GM23338 (cell line): ENCODE measurements around the gene MKRN2. TPM values are rescaled to one million over a fixed set of nuclear protein-coding genes. Genes with fewer than 3 reads are reported as not detected.

Experiments
- ATAC-seq: fragments of 200-7000 bp; cut with Tn5 transposase; 3 replicates; pipeline ENCODE4 v1.9.1; 2020
- DNase-seq: peaks from one replicate; pipeline ENCODE4 v3.0.0-alpha.2; 2015; ENCODE audit warnings: low spot score
- H2AFZ ChIP-seq: fragments of 200-600 bp; sonication (generic); 2 replicates; pipeline ENCODE4 v1.8.0; 2016; ENCODE audit warnings: antibody characterized with exemption, mild to moderate bottlenecking, moderate library complexity
- H3F3A ChIP-seq: fragments of 200-600 bp; sonication (generic); replicated peaks from 2 replicates; pipeline ENCODE4 v1.8.0; 2017; ENCODE audit warnings: antibody characterized with exemption, mixed run types, low read depth
- H3K27ac ChIP-seq: fragments of 200-600 bp; sonication (generic); 2 replicates; pipeline ENCODE4 v1.6.1; 2016; ENCODE audit warnings: low read depth
- H3K27me3 ChIP-seq: fragments of 200-600 bp; sonication (generic); 2 replicates; pipeline ENCODE4 v1.8.0; 2016; ENCODE audit warnings: mild to moderate bottlenecking, mixed run types, moderate library complexity; ENCODE audit not compliant: insufficient read depth
- H3K36me3 ChIP-seq: fragments of 200-600 bp; sonication (generic); 2 replicates; pipeline ENCODE4 v1.8.0; 2016; ENCODE audit warnings: mild to moderate bottlenecking; ENCODE audit not compliant: insufficient read depth
- H3K4me1 ChIP-seq: fragments of 200-600 bp; sonication (generic); 2 replicates; pipeline ENCODE4 v1.8.0; 2016; ENCODE audit warnings: mild to moderate bottlenecking, moderate library complexity; ENCODE audit not compliant: insufficient read depth
- H3K4me2 ChIP-seq: fragments of 200-600 bp; sonication (generic); 2 replicates; pipeline ENCODE4 v1.7.1; 2017; ENCODE audit warnings: mixed run types
- H3K4me3 ChIP-seq: fragments of 200-600 bp; sonication (generic); 2 replicates; pipeline ENCODE4 v1.6.1; 2016; ENCODE audit warnings: mixed run types
- H3K79me2 ChIP-seq: fragments of 200-600 bp; sonication (generic); replicated peaks from 2 replicates; pipeline ENCODE4 v1.8.0; 2017; ENCODE audit warnings: mild to moderate bottlenecking; ENCODE audit not compliant: insufficient read depth
- H3K9me2 ChIP-seq: fragments of 200-600 bp; sonication (generic); 2 replicates; pipeline ENCODE4 v1.8.0; 2017; ENCODE audit not compliant: insufficient read depth
- H4K20me1 ChIP-seq: fragments of 200-600 bp; sonication (generic); replicated peaks from 2 replicates; pipeline ENCODE4 v1.8.0; 2017; ENCODE audit warnings: mild to moderate bottlenecking; ENCODE audit not compliant: insufficient read depth
- H3K27ac Mint-ChIP-seq: 2 replicates; pipeline ENCODE4 v1.8.0; 2020; ENCODE audit warnings: inconsistent platforms, mild to moderate bottlenecking, moderate library complexity, mixed read lengths
- H3K27me3 Mint-ChIP-seq: 3 replicates; pipeline ENCODE4 v1.8.0; 2022; ENCODE audit warnings: low read depth, mild to moderate bottlenecking, moderate library complexity, mixed read lengths, inconsistent platforms; ENCODE audit not compliant: insufficient read depth, poor library complexity
- H3K36me3 Mint-ChIP-seq: 3 replicates; pipeline ENCODE4 v1.8.0; 2021; ENCODE audit warnings: low read depth, mild to moderate bottlenecking, inconsistent platforms, moderate library complexity, mixed read lengths
- H3K4me1 Mint-ChIP-seq: 3 replicates; pipeline ENCODE4 v1.8.0; 2020; ENCODE audit warnings: mild to moderate bottlenecking, inconsistent platforms, mixed read lengths
- H3K4me3 Mint-ChIP-seq: 3 replicates; pipeline ENCODE4 v1.8.0; 2021; ENCODE audit warnings: moderate library complexity, mild to moderate bottlenecking, inconsistent platforms, mixed read lengths
- H3K9me3 Mint-ChIP-seq: 3 replicates; pipeline ENCODE4 v1.8.0; 2020; ENCODE audit warnings: moderate library complexity, mild to moderate bottlenecking, inconsistent platforms, mixed read lengths
- ETS1 ChIP-seq: IDR thresholded peaks from 2 replicates; pipeline ENCODE4 v1.6.1; 2016; ENCODE audit warnings: antibody characterized with exemption
- NANOG ChIP-seq: IDR thresholded peaks from 2 replicates; pipeline ENCODE4 v1.6.1; 2016; ENCODE audit warnings: antibody characterized with exemption, borderline replicate concordance
- STAT1 ChIP-seq: IDR thresholded peaks from one replicate; pipeline ENCODE4 v1.6.1; 2016; ENCODE audit warnings: antibody characterized with exemption; ENCODE audit not compliant: unreplicated experiment
- ZNF114 ChIP-seq: fragments of 250-450 bp; sonication (Bioruptor Pico); IDR thresholded peaks from 2 replicates; pipeline ENCODE4 v1.5.0; 2020; ENCODE audit warnings: mild to moderate bottlenecking, moderate library complexity
- polyA plus RNA-seq: library from polyadenylated mRNA; unstranded; fragments of >200 nt; fragmentation: Nextera tagmentation; extraction: Ambion mirVana; gene quantifications from 2 replicates; pipeline ENCODE4 v1.2.1, GENCODE V29; 2016
- total RNA-seq: library from RNA; depleted of rRNA; stranded (reverse); fragments of >200 nt; shearing (Covaris generic); gene quantifications from 2 replicates; pipeline ENCODE4 v1.2.3, GENCODE V29; 2014
- TF ChIP-seq, protein P1 (sequence below): fragments of 250-450 bp; sonication (Bioruptor Pico); IDR thresholded peaks from 2 replicates; pipeline ENCODE4 v1.5.0; 2020; ENCODE audit warnings: mild to moderate bottlenecking, moderate library complexity

The MKRN2 gene
- total and polyA plus RNA-seq, 2 experiments from 2014 or later, result 11.4 to 24.6 TPM

DNA sequence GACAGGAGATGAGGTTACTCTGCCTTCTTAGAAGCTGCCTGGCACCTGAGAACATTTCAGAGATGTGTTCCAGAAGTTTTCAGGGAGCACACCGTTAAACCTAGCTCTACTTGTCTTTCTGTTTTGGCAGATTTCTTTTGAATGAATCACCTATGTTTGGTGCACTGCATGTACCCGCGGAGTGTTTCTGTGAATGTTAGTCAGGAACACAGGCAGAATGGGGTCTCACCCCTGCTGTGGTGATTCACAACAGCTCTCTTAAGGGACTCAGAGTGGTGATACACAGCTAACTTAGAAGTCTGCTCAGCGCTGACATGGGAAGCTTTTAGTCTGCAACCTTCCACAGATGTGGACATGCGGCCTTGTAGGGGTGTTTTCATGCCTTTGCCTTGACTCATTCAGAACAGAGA lies 48.6 kb upstream of the MKRN2 start (continued):
- TF ChIP-seq, protein P1, sequence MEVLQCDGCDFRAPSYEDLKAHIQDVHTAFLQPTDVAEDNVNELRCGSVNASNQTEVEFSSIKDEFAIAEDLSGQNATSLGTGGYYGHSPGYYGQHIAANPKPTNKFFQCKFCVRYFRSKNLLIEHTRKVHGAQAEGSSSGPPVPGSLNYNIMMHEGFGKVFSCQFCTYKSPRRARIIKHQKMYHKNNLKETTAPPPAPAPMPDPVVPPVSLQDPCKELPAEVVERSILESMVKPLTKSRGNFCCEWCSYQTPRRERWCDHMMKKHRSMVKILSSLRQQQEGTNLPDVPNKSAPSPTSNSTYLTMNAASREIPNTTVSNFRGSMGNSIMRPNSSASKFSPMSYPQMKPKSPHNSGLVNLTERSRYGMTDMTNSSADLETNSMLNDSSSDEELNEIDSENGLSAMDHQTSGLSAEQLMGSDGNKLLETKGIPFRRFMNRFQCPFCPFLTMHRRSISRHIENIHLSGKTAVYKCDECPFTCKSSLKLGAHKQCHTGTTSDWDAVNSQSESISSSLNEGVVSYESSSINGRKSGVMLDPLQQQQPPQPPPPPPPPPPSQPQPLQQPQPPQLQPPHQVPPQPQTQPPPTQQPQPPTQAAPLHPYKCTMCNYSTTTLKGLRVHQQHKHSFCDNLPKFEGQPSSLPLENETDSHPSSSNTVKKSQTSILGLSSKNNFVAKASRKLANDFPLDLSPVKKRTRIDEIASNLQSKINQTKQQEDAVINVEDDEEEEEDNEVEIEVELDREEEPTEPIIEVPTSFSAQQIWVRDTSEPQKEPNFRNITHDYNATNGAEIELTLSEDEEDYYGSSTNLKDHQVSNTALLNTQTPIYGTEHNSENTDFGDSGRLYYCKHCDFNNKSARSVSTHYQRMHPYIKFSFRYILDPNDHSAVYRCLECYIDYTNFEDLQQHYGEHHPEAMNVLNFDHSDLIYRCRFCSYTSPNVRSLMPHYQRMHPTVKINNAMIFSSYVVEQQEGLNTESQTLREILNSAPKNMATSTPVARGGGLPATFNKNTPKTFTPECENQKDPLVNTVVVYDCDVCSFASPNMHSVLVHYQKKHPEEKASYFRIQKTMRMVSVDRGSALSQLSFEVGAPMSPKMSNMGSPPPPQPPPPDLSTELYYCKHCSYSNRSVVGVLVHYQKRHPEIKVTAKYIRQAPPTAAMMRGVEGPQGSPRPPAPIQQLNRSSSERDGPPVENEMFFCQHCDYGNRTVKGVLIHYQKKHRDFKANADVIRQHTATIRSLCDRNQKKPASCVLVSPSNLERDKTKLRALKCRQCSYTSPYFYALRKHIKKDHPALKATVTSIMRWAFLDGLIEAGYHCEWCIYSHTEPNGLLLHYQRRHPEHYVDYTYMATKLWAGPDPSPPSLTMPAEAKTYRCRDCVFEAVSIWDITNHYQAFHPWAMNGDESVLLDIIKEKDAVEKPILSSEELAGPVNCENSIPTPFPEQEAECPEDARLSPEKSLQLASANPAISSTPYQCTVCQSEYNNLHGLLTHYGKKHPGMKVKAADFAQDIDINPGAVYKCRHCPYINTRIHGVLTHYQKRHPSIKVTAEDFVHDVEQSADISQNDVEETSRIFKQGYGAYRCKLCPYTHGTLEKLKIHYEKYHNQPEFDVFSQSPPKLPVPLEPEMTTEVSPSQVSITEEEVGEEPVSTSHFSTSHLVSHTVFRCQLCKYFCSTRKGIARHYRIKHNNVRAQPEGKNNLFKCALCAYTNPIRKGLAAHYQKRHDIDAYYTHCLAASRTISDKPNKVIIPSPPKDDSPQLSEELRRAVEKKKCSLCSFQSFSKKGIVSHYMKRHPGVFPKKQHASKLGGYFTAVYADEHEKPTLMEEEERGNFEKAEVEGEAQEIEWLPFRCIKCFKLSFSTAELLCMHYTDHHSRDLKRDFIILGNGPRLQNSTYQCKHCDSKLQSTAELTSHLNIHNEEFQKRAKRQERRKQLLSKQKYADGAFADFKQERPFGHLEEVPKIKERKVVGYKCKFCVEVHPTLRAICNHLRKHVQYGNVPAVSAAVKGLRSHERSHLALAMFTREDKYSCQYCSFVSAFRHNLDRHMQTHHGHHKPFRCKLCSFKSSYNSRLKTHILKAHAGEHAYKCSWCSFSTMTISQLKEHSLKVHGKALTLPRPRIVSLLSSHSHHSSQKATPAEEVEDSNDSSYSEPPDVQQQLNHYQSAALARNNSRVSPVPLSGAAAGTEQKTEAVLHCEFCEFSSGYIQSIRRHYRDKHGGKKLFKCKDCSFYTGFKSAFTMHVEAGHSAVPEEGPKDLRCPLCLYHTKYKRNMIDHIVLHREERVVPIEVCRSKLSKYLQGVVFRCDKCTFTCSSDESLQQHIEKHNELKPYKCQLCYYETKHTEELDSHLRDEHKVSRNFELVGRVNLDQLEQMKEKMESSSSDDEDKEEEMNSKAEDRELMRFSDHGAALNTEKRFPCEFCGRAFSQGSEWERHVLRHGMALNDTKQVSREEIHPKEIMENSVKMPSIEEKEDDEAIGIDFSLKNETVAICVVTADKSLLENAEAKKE (CRISPR knock-in tag), result no peak
- TF ChIP-seq ETS1 (no peak), NANOG (no peak), ZNF114 (CRISPR knock-in tag) (no peak), STAT1 (no peak)

DNA sequence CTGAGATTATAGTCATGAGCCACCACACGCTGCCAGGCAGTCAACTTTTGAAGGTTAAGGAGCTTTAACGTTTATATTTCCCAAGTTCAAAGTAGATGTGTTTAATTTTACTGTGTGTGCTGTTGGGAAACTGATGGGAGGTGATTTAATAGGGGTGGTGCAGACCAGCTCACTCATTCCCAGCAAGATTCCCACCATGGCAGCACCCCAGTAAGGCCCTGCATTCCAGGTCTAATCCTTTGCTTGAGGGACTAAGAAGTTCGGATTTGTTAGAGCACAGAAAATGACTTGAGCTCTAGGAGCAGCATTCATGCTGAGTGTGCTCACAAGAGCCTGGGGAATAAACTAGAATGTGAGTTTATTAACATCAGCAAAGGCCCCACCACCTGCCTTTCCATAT lies 47.4 kb upstream of the MKRN2 start:
- ATAC-seq, result no peak
- H3K9me2 ChIP-seq, result no peaks in the 10 kb centered on the region
- no peak overlapping the region for H3K4me3 Mint-ChIP-seq
- H3K27me3 Mint-ChIP-seq, result no peaks in the 10 kb centered on the region
- H3K36me3 Mint-ChIP-seq, result peaks cover 36% of the 10 kb centered on the region
- H3K4me1 ChIP-seq, result no peaks in the 10 kb centered on the region
- H3K27me3 ChIP-seq, result no peaks in the 10 kb centered on the region
- no peak for TF ChIP-seq ZNF114 (CRISPR knock-in tag)
- no peak overlapping the region for H3K27ac ChIP-seq
- no peaks in the 10 kb centered on the region for H3F3A ChIP-seq
- no peak overlapping the region for H3K4me2 ChIP-seq
- H3K79me2 ChIP-seq, result no peaks in the 10 kb centered on the region
- no peak overlapping the region for H2AFZ ChIP-seq
- H3K9me3 Mint-ChIP-seq, result no peaks in the 10 kb centered on the region
- DNase-seq, result no peak
- peaks cover 2% of the 10 kb centered on the region; the same call in 1 of the 2 replicates for H4K20me1 ChIP-seq
- H3K4me3 ChIP-seq, result no peak overlapping the region
- no peak overlapping the region for H3K27ac Mint-ChIP-seq
- peaks cover 9% of the 10 kb centered on the region for H3K36me3 ChIP-seq
- no peaks in the 10 kb centered on the region for H3K4me1 Mint-ChIP-seq
